NB4 (cell line): ENCODE data around the gene SUN2.

Experiments used
- POLR2A ChIP-seq: IDR thresholded peaks from 2 replicates; pipeline ENCODE4 v1.6.1; 2011; ENCODE audit warnings: mild to moderate bottlenecking; ENCODE audit not compliant: insufficient read length; ENCODE audit errors: extremely low read depth
- TF ChIP-seq, protein P1 (sequence below): IDR thresholded peaks from 2 replicates; pipeline ENCODE4 v1.6.1; 2011; ENCODE audit warnings: low read depth, low read length
- TF ChIP-seq, protein P2 (sequence below): IDR thresholded peaks from one replicate; pipeline ENCODE4 v1.5.1; 2012; ENCODE audit warnings: low read depth, low read length

DNA sequence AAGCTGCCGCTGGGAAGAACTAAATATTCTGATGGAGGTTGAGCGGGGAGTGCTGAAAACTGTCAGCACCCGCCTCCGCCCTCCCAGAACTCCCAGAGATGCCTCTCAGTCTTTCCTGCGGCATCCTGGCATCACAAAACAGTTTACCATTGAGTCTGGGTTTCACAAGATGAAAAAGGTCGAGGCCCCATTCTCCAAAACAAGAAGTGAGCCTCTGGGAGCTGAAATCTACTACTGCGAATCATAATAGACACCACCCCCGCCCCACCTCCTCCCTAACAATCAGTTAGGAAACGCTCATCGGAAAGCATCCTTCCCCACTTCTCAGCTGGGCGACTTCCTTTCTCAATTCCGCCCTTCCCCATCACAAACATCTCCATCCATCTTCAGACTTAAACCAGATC lies 1.0 kb downstream of the SUN2 start:
- TF ChIP-seq, protein P1, sequence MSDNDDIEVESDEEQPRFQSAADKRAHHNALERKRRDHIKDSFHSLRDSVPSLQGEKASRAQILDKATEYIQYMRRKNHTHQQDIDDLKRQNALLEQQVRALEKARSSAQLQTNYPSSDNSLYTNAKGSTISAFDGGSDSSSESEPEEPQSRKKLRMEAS = no peak
- TF ChIP-seq, protein P2, sequence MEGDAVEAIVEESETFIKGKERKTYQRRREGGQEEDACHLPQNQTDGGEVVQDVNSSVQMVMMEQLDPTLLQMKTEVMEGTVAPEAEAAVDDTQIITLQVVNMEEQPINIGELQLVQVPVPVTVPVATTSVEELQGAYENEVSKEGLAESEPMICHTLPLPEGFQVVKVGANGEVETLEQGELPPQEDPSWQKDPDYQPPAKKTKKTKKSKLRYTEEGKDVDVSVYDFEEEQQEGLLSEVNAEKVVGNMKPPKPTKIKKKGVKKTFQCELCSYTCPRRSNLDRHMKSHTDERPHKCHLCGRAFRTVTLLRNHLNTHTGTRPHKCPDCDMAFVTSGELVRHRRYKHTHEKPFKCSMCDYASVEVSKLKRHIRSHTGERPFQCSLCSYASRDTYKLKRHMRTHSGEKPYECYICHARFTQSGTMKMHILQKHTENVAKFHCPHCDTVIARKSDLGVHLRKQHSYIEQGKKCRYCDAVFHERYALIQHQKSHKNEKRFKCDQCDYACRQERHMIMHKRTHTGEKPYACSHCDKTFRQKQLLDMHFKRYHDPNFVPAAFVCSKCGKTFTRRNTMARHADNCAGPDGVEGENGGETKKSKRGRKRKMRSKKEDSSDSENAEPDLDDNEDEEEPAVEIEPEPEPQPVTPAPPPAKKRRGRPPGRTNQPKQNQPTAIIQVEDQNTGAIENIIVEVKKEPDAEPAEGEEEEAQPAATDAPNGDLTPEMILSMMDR = no peak
- TF ChIP-seq POLR2A = no peak
